NT2/D1 (cell line): ENCODE data around the gene FER.

ENCODE experiments used
- SUZ12 ChIP-seq: IDR thresholded peaks from 2 replicates; pipeline ENCODE4 v1.6.1; 2011; ENCODE audit not compliant: insufficient read length, insufficient read depth; ENCODE audit errors: extremely low read depth
- YY1 ChIP-seq: IDR thresholded peaks from 2 replicates; pipeline ENCODE4 v1.6.1; 2011; ENCODE audit not compliant: insufficient read length, insufficient read depth
- ZNF274 ChIP-seq: IDR thresholded peaks from 2 replicates; pipeline ENCODE4 v1.6.1; 2011; ENCODE audit warnings: mild to moderate bottlenecking, low read depth, low read length

GRCh38 chr5:109231331-109231730 lies 483.6 kb downstream of the FER start:
- TF ChIP-seq YY1 (no peak), ZNF274 (no peak), SUZ12 (no peak)
